Ishikawa (cell line): ENCODE results near the gene CTNNA3.

Source experiments
- CEBPB ChIP-seq: IDR thresholded peaks from 2 replicates; pipeline ENCODE4 v1.6.1; 2012
- CREB1 ChIP-seq: IDR thresholded peaks from 2 replicates; pipeline ENCODE4 v1.6.1; 2012; ENCODE audit warnings: low read depth
- EGR1 ChIP-seq: IDR thresholded peaks from 2 replicates; pipeline ENCODE4 v1.6.1; 2012
- EP300 ChIP-seq: IDR thresholded peaks from 2 replicates; pipeline ENCODE4 v1.6.1; 2012; ENCODE audit warnings: borderline replicate concordance
- FOXM1 ChIP-seq: IDR thresholded peaks from 2 replicates; pipeline ENCODE4 v1.6.1; 2012; ENCODE audit warnings: low read depth, borderline replicate concordance
- NFIC ChIP-seq: IDR thresholded peaks from 2 replicates; pipeline ENCODE4 v1.6.1; 2012
- RAD21 ChIP-seq: IDR thresholded peaks from 2 replicates; pipeline ENCODE4 v1.6.1; 2012; ENCODE audit warnings: low read depth
- TAF1 ChIP-seq: IDR thresholded peaks from 2 replicates; pipeline ENCODE4 v1.6.1; 2012; ENCODE audit warnings: low read depth, mild to moderate bottlenecking
- TCF12 ChIP-seq: IDR thresholded peaks from 2 replicates; pipeline ENCODE4 v1.6.1; 2012; ENCODE audit warnings: low read depth
- TEAD4 ChIP-seq: IDR thresholded peaks from 2 replicates; pipeline ENCODE4 v1.6.1; 2012
- YY1 ChIP-seq: IDR thresholded peaks from 2 replicates; pipeline ENCODE4 v1.6.1; 2012; ENCODE audit warnings: low read depth
- ZBTB7A ChIP-seq: IDR thresholded peaks from 2 replicates; pipeline ENCODE4 v1.6.1; 2012; ENCODE audit warnings: low read depth
- TF ChIP-seq, protein P1 (sequence below): IDR thresholded peaks from 2 replicates; pipeline ENCODE4 v1.6.1; 2012; ENCODE audit warnings: low read depth, mild to moderate bottlenecking
- TF ChIP-seq, protein P2 (sequence below): IDR thresholded peaks from 2 replicates; pipeline ENCODE4 v1.6.1; 2012
- TF ChIP-seq, protein P3 (sequence below): IDR thresholded peaks from 2 replicates; pipeline ENCODE4 v1.6.1; 2012

CTNNA3 gene

DNA sequence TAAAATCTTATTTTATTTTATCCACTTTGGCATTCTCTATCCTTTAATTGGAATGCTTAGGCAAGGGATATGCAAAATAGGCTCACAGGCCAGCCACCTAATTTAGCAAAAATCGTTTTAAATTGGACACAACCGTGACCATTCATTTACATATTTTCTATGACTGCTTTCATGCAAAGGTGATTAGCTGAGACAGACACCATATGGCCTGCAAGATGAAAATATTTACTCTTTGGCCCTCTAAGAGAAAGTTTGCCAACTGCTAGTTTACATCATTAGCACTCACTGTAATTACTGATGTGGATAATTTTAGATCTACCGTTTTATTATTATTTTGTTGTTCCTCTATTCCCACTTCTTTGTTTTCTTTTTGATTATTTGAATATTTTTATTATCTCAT is 1145.6 kb downstream of the CTNNA3 start:
- TF ChIP-seq ZBTB7A: no peak
- TF ChIP-seq, protein P1, sequence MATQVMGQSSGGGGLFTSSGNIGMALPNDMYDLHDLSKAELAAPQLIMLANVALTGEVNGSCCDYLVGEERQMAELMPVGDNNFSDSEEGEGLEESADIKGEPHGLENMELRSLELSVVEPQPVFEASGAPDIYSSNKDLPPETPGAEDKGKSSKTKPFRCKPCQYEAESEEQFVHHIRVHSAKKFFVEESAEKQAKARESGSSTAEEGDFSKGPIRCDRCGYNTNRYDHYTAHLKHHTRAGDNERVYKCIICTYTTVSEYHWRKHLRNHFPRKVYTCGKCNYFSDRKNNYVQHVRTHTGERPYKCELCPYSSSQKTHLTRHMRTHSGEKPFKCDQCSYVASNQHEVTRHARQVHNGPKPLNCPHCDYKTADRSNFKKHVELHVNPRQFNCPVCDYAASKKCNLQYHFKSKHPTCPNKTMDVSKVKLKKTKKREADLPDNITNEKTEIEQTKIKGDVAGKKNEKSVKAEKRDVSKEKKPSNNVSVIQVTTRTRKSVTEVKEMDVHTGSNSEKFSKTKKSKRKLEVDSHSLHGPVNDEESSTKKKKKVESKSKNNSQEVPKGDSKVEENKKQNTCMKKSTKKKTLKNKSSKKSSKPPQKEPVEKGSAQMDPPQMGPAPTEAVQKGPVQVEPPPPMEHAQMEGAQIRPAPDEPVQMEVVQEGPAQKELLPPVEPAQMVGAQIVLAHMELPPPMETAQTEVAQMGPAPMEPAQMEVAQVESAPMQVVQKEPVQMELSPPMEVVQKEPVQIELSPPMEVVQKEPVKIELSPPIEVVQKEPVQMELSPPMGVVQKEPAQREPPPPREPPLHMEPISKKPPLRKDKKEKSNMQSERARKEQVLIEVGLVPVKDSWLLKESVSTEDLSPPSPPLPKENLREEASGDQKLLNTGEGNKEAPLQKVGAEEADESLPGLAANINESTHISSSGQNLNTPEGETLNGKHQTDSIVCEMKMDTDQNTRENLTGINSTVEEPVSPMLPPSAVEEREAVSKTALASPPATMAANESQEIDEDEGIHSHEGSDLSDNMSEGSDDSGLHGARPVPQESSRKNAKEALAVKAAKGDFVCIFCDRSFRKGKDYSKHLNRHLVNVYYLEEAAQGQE: no peak
- no peak for TF ChIP-seq EGR1

DNA sequence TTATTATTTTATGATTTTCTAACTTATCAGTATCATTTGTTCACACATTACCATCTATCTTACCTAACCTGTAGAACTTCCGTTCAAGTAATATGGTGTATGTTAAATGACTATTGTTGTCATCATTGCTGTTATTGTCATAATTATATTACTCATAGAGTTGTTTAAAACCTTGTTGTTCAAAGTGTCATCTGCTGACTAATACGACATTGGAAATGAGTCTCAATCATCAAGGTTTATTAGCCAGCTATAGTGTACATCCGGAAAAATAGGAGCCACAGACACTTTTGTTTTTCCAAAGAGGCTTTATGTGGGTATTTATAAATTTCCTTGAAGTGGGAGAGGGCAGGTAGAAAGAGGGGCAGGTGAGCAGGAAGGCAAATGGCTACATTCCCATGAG is 1157.1 kb downstream of the CTNNA3 start:
- TF ChIP-seq NFIC: no peak
- no peak for TF ChIP-seq YY1
- TF ChIP-seq, protein P2, sequence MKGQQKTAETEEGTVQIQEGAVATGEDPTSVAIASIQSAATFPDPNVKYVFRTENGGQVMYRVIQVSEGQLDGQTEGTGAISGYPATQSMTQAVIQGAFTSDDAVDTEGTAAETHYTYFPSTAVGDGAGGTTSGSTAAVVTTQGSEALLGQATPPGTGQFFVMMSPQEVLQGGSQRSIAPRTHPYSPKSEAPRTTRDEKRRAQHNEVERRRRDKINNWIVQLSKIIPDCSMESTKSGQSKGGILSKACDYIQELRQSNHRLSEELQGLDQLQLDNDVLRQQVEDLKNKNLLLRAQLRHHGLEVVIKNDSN: no peak
- no peak for TF ChIP-seq RAD21
- TF ChIP-seq TCF12: no peak

DNA sequence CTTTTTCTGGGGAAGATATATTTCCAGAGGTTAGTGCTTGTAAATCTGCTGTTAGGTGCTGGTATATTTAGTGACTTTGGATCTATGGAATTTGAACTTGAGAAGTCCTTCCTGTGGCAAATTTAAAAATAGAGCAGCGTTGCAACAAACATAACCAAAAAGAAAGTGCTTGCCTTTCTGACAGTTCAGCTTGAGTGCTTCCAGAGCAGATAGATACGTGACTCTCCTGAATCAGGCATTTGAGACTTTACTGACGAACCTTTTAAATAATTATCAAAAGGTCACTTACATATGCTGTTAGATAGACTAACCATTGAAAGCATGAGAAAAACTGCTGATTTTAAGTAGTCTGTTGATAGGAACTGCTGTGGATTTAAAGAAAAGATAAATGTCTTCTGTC is 1157.6 kb downstream of the CTNNA3 start:
- TF ChIP-seq, protein P2: no peak
- TF ChIP-seq, protein P3, sequence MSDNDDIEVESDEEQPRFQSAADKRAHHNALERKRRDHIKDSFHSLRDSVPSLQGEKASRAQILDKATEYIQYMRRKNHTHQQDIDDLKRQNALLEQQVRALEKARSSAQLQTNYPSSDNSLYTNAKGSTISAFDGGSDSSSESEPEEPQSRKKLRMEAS: no peak

DNA sequence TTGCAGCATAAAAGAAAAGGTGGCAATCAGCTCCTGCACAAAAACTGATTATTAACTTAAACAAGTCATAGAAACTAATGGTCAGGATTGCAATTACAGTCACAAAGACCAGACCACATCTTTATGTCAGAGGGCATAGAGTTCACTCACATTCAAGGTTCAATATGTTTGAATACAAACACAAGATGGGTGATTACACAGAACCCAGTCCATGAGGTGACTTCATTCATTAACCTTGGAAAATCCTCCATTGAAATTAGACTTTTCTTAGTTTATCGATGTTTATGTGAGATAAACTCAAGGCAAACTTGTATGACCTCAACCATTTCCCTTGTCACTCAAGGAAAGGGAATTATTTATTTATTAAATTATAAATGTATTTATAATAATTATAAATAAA is 1158.8 kb downstream of the CTNNA3 start:
- no peak for TF ChIP-seq TCF12
- TF ChIP-seq CREB1: no peak

DNA sequence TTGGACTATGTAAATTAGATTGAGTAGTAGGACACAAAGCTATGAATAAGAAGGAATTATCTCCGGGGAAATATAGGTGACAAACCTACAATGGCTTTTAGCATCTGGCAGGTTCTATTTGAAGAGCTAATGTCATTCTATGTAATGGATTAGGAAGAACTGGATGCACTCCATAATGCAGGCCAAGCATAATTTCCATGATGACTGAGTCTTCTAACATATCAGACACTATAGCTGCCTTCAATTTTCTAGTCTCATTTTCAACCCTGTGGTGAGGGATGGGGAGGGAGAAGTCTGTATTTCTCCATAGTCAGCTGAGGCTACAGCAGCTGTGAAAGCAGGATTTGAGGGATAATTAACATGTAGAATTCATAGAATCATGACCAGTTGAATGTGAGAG is 1160.6 kb downstream of the CTNNA3 start:
- TF ChIP-seq CREB1 (no peak), TEAD4 (no peak), NFIC (no peak), YY1 (no peak), EP300 (no peak), FOXM1 (no peak), TCF12 (no peak), ZBTB7A (no peak), EGR1 (no peak), RAD21 (no peak), CEBPB (no peak)
- TF ChIP-seq, protein P2: no peak
- TF ChIP-seq, protein P3: no peak
- TF ChIP-seq, protein P1: no peak

DNA sequence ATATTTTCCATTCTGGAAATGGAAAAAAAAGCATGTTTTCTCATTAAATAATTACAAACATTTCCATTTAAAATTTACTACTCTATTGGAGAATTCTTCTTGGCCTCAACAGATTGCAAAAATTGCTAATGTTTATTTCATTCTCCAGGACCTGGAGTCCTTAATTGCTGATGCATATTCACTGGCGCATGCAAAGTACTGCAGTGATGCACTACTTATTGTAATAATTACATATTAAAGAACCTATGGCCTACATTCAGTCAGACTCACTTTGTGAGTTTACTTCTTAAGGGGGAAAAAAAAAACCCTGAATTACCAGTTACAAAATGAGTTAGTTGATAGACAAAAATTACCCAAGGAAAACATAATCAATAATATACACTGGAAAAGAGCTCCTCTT is 1161.1 kb downstream of the CTNNA3 start:
- TF ChIP-seq NFIC: no peak
- TF ChIP-seq EP300: no peak
- TF ChIP-seq, protein P2: no peak
- no peak for TF ChIP-seq CREB1
- TF ChIP-seq, protein P3: no peak
- TF ChIP-seq YY1: no peak
- TF ChIP-seq, protein P1: no peak
- no peak for TF ChIP-seq TCF12
- no peak for TF ChIP-seq RAD21
- no peak for TF ChIP-seq EGR1
- no peak for TF ChIP-seq FOXM1
- no peak for TF ChIP-seq ZBTB7A
- TF ChIP-seq TEAD4: no peak
- TF ChIP-seq CEBPB: no peak
- TF ChIP-seq TAF1: no peak
